Colonic mucosa (tissue), 4 donors: ENCODE data around the gene CYP2R1. TPM values are rescaled to one million over a fixed set of nuclear protein-coding genes. Genes with fewer than 3 reads are reported as not detected.

Experiments
- DNase-seq: peaks from one replicate; pipeline ENCODE4 v3.0.0-alpha.2; 2020
- H3K27ac ChIP-seq: fragments of 200-600 bp; one replicate; pipeline ENCODE4 v1.8.0; 2021
- H3K27me3 ChIP-seq: fragments of 200-600 bp; one replicate; pipeline ENCODE4 v1.8.0; 2021
- H3K36me3 ChIP-seq: fragments of 200-600 bp; one replicate; pipeline ENCODE4 v1.8.0; 2021
- H3K4me1 ChIP-seq: fragments of 200-600 bp; one replicate; pipeline ENCODE4 v1.8.0; 2021; ENCODE audit warnings: mild to moderate bottlenecking
- H3K4me3 ChIP-seq: fragments of 200-600 bp; one replicate; pipeline ENCODE4 v1.8.0; 2021
- H3K9ac ChIP-seq, 2 donors: one replicate each; pipeline ENCODE4 v1.7.0; 2013; ENCODE audit warnings: control low read depth in 2 of 2, low read depth in 2 of 2, low read length in 2 of 2
- H3K9me3 ChIP-seq: fragments of 200-600 bp; one replicate; pipeline ENCODE4 v1.8.0; 2021
- intact Hi-C: fragments of 100-400 bp; cut with DNase I; formaldehyde crosslinking; loops from one replicate; pipeline ENCODE4 v1.14.1; 2022
- total RNA-seq, 2 donors: library from RNA; stranded (reverse); fragmentation: NEBNext Ultra II Directional in 1 of 2; extraction: Animal tissue kit (Norgen Biotek cat#: 25700) in 1 of 2; gene quantifications; one replicate each; pipeline ENCODE4 v1.2.1, GENCODE V29; 2021
- TF ChIP-seq, protein P1 (sequence below): fragments of 200-600 bp; IDR thresholded peaks from one replicate; pipeline ENCODE4 v1.8.0; 2022; ENCODE audit warnings: antibody characterized with exemption, mild to moderate bottlenecking
- donor health status: healthy.
- donor health status: DM: no; HTN: no; CAD: no.
- donor health status: DM: no; HTN: no; CAD: no.

CYP2R1 gene
- total RNA-seq = 10 to 100 TPM; 11.1 to 17.7 TPM

DNA sequence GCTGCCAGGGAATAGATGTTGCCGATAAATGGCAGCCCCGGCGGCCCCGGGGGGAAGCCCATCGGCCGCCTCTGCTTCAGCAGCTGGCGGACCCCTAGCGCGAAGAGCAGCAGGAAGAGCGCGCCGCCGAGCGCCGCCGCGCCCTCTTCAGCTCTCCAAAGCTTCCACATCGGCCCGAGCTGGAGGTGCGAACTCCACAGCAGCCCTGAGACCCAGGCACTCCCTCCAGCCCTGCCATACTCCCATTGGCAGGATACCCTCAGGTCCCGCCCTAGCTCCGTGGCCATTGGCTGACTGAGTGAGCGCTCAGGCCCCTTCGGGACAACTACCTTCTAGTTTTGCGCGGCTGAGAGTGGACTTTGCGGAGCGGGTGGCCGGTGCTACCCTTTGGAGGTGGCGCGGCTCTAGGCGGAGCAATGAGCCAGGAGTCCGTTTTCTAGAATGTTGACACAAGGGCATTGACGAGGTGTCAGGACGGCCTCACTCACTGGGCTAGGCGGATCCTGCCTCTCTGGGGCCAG lies at the start of gene CYP2R1:
Gene CYP2R1, minus strand, starts transcription at position 196 of the 521 bp plus-strand sequence. Its CDS starts 26 bp downstream, at position 170.
- intact Hi-C loops = loop anchor here (10.0 kb wide), 1 partner anchor 247 kb away; the partner anchor contains the start of gene PDE3B
- Histone ChIP-seq H3K27ac (peak within 1 kb of the TSS; percentile 99), H3K4me1 (no peaks in the 10 kb centered on the region), H3K4me3 (peak within 1 kb of the TSS; percentile 75), H3K27me3 (no peaks in the 10 kb centered on the region), H3K36me3 (no peaks in the 10 kb centered on the region), H3K9ac (peak within 1 kb of the TSS; percentile 93), H3K9me3 (no peaks in the 10 kb centered on the region)
- TF ChIP-seq, protein P1, sequence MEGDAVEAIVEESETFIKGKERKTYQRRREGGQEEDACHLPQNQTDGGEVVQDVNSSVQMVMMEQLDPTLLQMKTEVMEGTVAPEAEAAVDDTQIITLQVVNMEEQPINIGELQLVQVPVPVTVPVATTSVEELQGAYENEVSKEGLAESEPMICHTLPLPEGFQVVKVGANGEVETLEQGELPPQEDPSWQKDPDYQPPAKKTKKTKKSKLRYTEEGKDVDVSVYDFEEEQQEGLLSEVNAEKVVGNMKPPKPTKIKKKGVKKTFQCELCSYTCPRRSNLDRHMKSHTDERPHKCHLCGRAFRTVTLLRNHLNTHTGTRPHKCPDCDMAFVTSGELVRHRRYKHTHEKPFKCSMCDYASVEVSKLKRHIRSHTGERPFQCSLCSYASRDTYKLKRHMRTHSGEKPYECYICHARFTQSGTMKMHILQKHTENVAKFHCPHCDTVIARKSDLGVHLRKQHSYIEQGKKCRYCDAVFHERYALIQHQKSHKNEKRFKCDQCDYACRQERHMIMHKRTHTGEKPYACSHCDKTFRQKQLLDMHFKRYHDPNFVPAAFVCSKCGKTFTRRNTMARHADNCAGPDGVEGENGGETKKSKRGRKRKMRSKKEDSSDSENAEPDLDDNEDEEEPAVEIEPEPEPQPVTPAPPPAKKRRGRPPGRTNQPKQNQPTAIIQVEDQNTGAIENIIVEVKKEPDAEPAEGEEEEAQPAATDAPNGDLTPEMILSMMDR = no peak
- DNase-seq = peak; percentile 99

- intact Hi-C loops = no loop called here
- H3K9me3 ChIP-seq = no peaks in the 10 kb centered on the region
- TF ChIP-seq, protein P1 = no peak
Measured at GRCh38 chr11:14938936-14939335, 46.9 kb upstream of the CYP2R1 start.

DNA sequence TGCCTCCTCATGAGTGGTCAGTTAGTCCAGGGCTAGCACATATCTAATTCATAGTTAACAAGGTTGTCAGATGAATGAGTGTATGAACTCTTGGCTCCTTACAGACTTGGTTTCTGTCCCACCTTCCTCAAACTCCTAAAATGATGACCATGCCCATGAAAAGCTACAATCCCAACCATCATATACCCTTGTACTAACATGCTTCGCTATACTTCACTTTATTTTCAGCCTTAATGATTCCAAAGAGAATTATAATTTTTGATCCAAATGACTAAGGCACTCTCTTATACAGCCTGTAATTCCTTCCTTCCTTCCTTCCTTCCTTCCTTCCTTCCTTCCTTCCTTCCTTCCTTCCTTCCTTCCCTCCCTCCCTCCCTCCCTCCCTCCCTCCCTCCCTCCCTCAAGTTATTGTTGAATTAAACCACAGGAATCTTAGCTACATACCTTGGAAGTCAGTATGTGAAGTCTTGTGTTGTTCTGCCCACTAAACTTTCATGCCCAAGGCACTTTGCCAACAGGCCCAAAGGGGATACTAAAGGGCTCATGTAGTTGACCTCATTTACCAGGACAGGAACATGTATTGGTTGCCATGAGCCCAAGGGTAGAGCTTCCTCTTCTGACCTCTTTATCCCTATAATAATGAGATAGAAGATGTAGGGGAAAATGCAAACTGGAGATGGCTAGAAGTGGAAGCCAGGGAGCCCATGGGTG lies 42.8 kb upstream of the CYP2R1 start:
- no peak for DNase-seq
- intact Hi-C loops = no loop called here

More at GRCh38 chr11:14938936-14939335, 46.9 kb upstream of the CYP2R1 start:
- Histone ChIP-seq H3K4me1 (no peaks in the 10 kb centered on the region), H3K27ac (no peak overlapping the region), H3K27me3 (no peaks in the 10 kb centered on the region), H3K36me3 (no peaks in the 10 kb centered on the region), H3K9ac (no peak overlapping the region), H3K4me3 (no peak overlapping the region)
- no peak for DNase-seq

GRCh38 chr11:14932447-14932846 lies 40.4 kb upstream of the CYP2R1 start:
- Histone ChIP-seq H3K4me1 (no peaks in the 10 kb centered on the region), H3K9ac (no peak overlapping the region), H3K4me3 (no peak overlapping the region), H3K36me3 (no peaks in the 10 kb centered on the region), H3K27ac (no peak overlapping the region), H3K27me3 (no peaks in the 10 kb centered on the region), H3K9me3 (no peaks in the 10 kb centered on the region)
- DNase-seq = no peak
- intact Hi-C loops = no loop called here
- TF ChIP-seq, protein P1 = no peak

More for the DNA sequence above, 42.8 kb upstream of the CYP2R1 start:
- Histone ChIP-seq H3K4me1 (no peaks in the 10 kb centered on the region), H3K27ac (no peak overlapping the region), H3K36me3 (no peaks in the 10 kb centered on the region), H3K4me3 (no peak overlapping the region), H3K9ac (no peak overlapping the region), H3K9me3 (no peaks in the 10 kb centered on the region), H3K27me3 (no peaks in the 10 kb centered on the region)
- TF ChIP-seq, protein P1 = no peak

GRCh38 chr11:14930369-14930768 lies 38.3 kb upstream of the CYP2R1 start:
- Histone ChIP-seq H3K9me3 (no peaks in the 10 kb centered on the region), H3K9ac (no peak overlapping the region), H3K27ac (no peak overlapping the region)

More at GRCh38 chr11:14930369-14930768, 38.3 kb upstream of the CYP2R1 start:
- no peaks in the 10 kb centered on the region for H3K4me1 ChIP-seq
- H3K27me3 ChIP-seq = no peaks in the 10 kb centered on the region
- H3K4me3 ChIP-seq = no peak overlapping the region
- H3K36me3 ChIP-seq = no peaks in the 10 kb centered on the region
- TF ChIP-seq, protein P1 = no peak
- no peak for DNase-seq
- intact Hi-C loops = no loop called here
